DOHH2 (cell line): ENCODE data around the gene RNF223.

Experiments used
- H3F3A ChIP-seq: fragments of 200-600 bp; sonication (generic), shearing (Covaris generic); 2 replicates; pipeline ENCODE4 v1.6.0; 2016; ENCODE audit warnings: antibody characterized with exemption, mild to moderate bottlenecking; ENCODE audit not compliant: control insufficient read depth, insufficient read depth
- H3K27ac ChIP-seq: fragments of 200-600 bp; sonication (generic); 2 replicates; pipeline ENCODE4 v1.5.1; 2014; ENCODE audit warnings: low read depth, mild to moderate bottlenecking, low read length, moderate library complexity
- H3K27me3 ChIP-seq: fragments of 200-600 bp; sonication (generic); 2 replicates; pipeline ENCODE4 v1.6.1; 2014; ENCODE audit warnings: mild to moderate bottlenecking, low read length, mixed read lengths; ENCODE audit not compliant: control insufficient read depth
- H3K36me3 ChIP-seq: fragments of 200-600 bp; sonication (generic); 2 replicates; pipeline ENCODE4 v1.6.1; 2014; ENCODE audit warnings: mild to moderate bottlenecking, low read length, moderate library complexity, mixed read lengths; ENCODE audit not compliant: control insufficient read depth
- H3K4me1 ChIP-seq: fragments of 200-600 bp; sonication (generic); 2 replicates; pipeline ENCODE4 v1.6.1; 2014; ENCODE audit warnings: mild to moderate bottlenecking, low read length, mixed read lengths; ENCODE audit not compliant: control insufficient read depth
- H3K4me2 ChIP-seq: fragments of 200-600 bp; sonication (generic); 2 replicates; pipeline ENCODE4 v1.6.0; 2014; ENCODE audit warnings: mild to moderate bottlenecking, low read length, moderate library complexity
- H3K4me3 ChIP-seq: fragments of 200-600 bp; sonication (generic); 2 replicates; pipeline ENCODE4 v1.5.1; 2014; ENCODE audit warnings: mild to moderate bottlenecking, low read length, mixed read lengths
- H3K79me2 ChIP-seq: fragments of 200-600 bp; sonication (generic); 2 replicates; pipeline ENCODE4 v1.6.1; 2014; ENCODE audit warnings: mild to moderate bottlenecking, low read length, mixed read lengths; ENCODE audit not compliant: control insufficient read depth
- H3K9me2 ChIP-seq: fragments of 200-600 bp; sonication (generic); replicated peaks from 2 replicates; pipeline ENCODE4 v1.6.1; 2014; ENCODE audit warnings: mild to moderate bottlenecking, low read length, mixed read lengths; ENCODE audit not compliant: control insufficient read depth
- H3K9me3 ChIP-seq: fragments of 200-600 bp; sonication (generic); 2 replicates; pipeline ENCODE4 v1.6.1; 2014; ENCODE audit warnings: antibody characterized with exemption, low read length, mixed read lengths; ENCODE audit not compliant: control insufficient read depth, insufficient read depth
- H4K20me1 ChIP-seq: fragments of 200-600 bp; sonication (generic); 2 replicates; pipeline ENCODE4 v1.6.0; 2014; ENCODE audit warnings: low read depth, mild to moderate bottlenecking, antibody characterized with exemption, low read length, moderate library complexity; ENCODE audit not compliant: control insufficient read depth, insufficient read depth
- EZH2phosphoT487 ChIP-seq: fragments of 200-600 bp; sonication (generic); IDR thresholded peaks from 2 replicates; pipeline ENCODE4 v1.6.1; 2017; ENCODE audit warnings: borderline replicate concordance, mild to moderate bottlenecking, antibody characterized with exemption, low read length, moderate library complexity, mixed read lengths
- TF ChIP-seq, protein P1 (sequence below): fragments of 200-600 bp; sonication (generic); IDR thresholded peaks from one replicate; pipeline ENCODE4 v1.5.1; 2014; ENCODE audit warnings: antibody characterized with exemption, mild to moderate bottlenecking, low read depth, low read length; ENCODE audit not compliant: poor library complexity, severe bottlenecking

RNF223 gene

DNA sequence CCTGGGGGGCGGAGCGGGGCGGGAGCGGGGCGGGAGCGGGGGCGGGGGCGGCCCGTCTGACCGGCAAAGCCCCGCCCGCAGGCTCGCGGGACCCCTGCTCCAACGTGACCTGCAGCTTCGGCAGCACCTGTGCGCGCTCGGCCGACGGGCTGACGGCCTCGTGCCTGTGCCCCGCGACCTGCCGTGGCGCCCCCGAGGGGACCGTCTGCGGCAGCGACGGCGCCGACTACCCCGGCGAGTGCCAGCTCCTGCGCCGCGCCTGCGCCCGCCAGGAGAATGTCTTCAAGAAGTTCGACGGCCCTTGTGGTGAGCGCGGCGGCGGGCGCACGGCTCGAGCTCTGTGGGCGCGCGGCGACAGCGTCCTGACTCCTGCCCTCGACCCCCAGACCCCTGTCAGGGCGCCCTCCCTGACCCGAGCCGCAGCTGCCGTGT lies 33.0 kb downstream of the RNF223 start:
- no peak overlapping the region for H3K4me3 ChIP-seq
- H3K27ac ChIP-seq: no peak overlapping the region
- TF ChIP-seq, protein P1, sequence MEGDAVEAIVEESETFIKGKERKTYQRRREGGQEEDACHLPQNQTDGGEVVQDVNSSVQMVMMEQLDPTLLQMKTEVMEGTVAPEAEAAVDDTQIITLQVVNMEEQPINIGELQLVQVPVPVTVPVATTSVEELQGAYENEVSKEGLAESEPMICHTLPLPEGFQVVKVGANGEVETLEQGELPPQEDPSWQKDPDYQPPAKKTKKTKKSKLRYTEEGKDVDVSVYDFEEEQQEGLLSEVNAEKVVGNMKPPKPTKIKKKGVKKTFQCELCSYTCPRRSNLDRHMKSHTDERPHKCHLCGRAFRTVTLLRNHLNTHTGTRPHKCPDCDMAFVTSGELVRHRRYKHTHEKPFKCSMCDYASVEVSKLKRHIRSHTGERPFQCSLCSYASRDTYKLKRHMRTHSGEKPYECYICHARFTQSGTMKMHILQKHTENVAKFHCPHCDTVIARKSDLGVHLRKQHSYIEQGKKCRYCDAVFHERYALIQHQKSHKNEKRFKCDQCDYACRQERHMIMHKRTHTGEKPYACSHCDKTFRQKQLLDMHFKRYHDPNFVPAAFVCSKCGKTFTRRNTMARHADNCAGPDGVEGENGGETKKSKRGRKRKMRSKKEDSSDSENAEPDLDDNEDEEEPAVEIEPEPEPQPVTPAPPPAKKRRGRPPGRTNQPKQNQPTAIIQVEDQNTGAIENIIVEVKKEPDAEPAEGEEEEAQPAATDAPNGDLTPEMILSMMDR: no peak
- TF ChIP-seq EZH2phosphoT487: no peak

DNA sequence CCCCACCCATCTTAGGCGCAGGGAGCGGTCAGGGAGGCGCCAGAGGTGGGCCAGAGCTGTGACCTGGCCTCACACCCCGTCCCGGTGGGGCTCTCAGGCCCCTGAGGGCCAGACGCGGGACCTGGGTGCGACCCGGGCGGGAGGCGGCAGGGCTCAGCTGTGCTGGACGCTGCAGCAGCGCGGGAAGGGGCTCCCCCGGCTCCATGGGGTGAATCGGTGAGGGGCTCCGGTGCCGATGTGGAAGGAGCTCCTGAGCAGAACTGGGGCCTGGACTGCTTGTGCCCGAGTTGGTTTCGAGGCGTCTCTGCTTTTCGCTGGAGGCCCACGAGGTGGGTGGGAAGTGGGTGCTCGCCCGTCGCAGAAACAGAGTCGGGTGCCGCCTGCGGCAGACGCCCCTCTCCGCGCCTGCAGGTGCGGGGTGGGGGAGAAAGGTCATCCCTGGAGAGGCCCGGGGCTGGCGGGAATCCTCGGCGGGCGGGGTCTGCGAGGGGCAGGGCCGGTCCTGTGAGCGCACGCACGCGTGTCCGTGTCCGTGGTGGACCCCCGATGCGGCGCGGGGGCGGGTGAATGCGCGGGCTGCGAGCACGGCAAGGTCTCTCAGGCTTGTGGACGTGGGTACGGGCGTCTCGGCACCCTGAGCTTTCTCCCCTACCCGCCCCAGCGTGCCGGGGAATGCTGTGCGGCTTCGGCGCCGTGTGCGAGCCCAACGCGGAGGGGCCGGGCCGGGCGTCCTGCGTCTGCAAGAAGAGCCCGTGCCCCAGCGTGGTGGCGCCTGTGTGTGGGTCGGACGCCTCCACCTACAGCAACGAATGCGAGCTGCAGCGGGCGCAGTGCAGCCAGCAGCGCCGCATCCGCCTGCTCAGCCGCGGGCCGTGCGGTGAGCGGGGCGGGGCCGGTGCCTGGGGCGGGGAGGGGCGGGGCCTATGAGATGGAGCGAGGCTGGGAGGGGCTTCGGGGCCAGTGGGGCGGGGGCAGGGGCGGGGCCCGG lies 33.8 kb downstream of the RNF223 start:
- H4K20me1 ChIP-seq: no peaks in the 10 kb centered on the region; the same call in 1 of the 2 replicates
- no peaks in the 10 kb centered on the region for H3K9me2 ChIP-seq
- peaks cover 23% of the 10 kb centered on the region for H3K4me1 ChIP-seq
- no peak overlapping the region for H3K27ac ChIP-seq
- no peaks in the 10 kb centered on the region for H3K79me2 ChIP-seq
- peak overlapping the region; percentile 58; the same call in 1 of the 2 replicates for H3K4me3 ChIP-seq
- H3K27me3 ChIP-seq: peaks cover 49% of the 10 kb centered on the region
- peak overlapping the region; percentile 65 for H3K4me2 ChIP-seq
- TF ChIP-seq, protein P1: no peak
- peak; percentile 61; the same call in 1 of the 2 replicates for TF ChIP-seq EZH2phosphoT487
- no peaks in the 10 kb centered on the region for H3K36me3 ChIP-seq
- H3F3A ChIP-seq: no peaks in the 10 kb centered on the region
- H3K9me3 ChIP-seq: no peaks in the 10 kb centered on the region

More for the DNA sequence above, 33.0 kb downstream of the RNF223 start:
- H3K9me3 ChIP-seq: no peaks in the 10 kb centered on the region
- no peaks in the 10 kb centered on the region for H3K79me2 ChIP-seq
- no peaks in the 10 kb centered on the region; the same call in 1 of the 2 replicates for H4K20me1 ChIP-seq
- no peaks in the 10 kb centered on the region for H3F3A ChIP-seq
- H3K36me3 ChIP-seq: no peaks in the 10 kb centered on the region
- H3K4me1 ChIP-seq: peaks cover 23% of the 10 kb centered on the region
- H3K9me2 ChIP-seq: no peaks in the 10 kb centered on the region
- no peak overlapping the region for H3K4me2 ChIP-seq
- H3K27me3 ChIP-seq: peaks cover 44% of the 10 kb centered on the region

DNA sequence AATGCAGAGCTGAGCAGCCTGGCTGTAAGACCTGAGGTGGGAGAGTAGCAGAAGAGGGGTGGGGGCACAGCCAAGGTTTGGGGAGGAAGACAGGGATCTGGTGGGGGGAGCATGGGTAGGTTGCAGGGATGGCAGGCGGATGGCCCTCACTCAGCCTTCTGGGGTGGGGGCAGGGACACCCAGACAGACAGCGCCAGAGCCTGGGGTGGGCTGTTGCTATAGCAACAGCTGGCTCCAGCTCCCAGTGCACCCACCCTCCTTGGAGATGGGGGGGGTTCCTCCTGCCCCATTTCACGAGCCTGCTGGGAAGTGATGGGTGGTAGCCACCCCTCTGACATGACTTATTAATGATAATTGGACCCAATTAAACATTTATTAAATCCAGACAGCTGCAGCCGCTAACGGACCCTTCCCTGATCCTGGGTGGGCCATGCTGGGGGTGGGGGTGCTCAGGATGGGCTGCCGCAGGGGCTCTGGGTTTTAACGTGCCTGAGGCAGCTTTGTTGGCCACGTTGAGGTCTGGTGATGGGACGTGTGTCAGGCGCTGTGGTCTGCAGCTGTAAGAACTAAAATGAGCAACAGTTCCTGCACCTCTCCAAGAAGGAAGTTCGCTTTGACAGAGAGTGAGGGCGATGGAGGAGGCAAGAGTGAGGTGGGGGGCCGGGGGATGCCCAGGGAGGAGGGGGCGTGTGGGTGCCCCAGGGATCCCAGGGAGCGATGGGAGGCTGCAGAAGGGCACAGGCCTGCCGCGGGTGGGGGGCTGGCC lies 34.8 kb downstream of the RNF223 start:
- Histone ChIP-seq H4K20me1 (no peaks in the 10 kb centered on the region; the same call in 1 of the 2 replicates), H3K4me2 (no peak overlapping the region), H3K27ac (no peak overlapping the region), H3K4me1 (peaks cover 23% of the 10 kb centered on the region), H3K27me3 (peaks cover 55% of the 10 kb centered on the region), H3K79me2 (no peaks in the 10 kb centered on the region), H3K36me3 (no peaks in the 10 kb centered on the region), H3K4me3 (no peak overlapping the region), H3K9me3 (no peaks in the 10 kb centered on the region), H3K9me2 (no peaks in the 10 kb centered on the region), H3F3A (no peaks in the 10 kb centered on the region)
- TF ChIP-seq, protein P1: no peak
